HG03103 (cell line): Measurements from ENCODE around the gene MICU2.

ENCODE experiments used
- ATAC-seq: cut with Tn5 transposase; IDR thresholded peaks from one replicate; pipeline ENCODE4 v1.9.1; 2021; ENCODE audit warnings: low read depth; ENCODE audit not compliant: unreplicated experiment

MICU2 gene

GRCh38 chr13:21548577-21548976, 55.4 kb downstream of the MICU2 start:
- no peak for ATAC-seq

- no peak for ATAC-seq
Measured at GRCh38 chr13:21546372-21546771, 57.6 kb downstream of the MICU2 start.

DNA sequence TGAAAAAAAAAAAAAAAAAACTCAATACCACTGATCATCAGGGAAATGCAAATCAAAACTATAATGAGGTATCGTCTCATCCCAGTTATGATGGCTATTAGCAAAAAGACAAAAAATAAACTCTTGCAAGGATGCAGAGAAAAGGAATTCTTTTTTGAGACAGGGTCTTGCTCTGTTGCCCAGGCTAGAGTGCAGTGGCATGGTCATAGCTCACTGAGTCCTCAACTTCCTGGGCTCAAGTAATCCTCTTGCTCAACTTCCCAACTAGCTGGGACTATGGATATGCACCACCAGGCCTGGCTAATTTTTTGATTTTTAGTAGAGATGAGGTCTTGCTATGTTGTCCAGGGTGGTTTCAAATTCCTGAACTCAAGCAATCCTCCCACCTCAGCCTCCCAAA, 59.5 kb downstream of the MICU2 start:
- no peak for ATAC-seq

- ATAC-seq, result no peak
Measured at GRCh38 chr13:21542563-21542962, 61.4 kb downstream of the MICU2 start.

DNA sequence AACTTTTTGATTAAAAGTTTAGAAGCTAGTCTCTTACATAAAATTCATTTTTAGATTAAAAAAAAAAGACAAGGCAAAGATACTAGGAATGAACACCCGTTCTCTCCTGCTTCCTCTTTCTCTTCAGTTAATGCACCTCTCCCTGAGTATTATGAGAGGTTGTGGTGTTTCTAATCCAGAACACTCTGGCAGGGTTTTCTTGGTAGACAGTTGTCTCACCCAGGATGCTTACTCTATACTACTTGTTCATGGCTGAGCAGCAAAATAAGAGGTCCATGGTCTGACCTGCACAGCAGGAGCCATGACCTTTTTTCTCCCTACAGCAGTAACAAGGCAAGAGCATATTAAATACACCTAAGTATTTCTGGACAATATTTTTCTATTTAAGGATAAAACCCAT, 62.0 kb downstream of the MICU2 start:
- no peak for ATAC-seq

DNA sequence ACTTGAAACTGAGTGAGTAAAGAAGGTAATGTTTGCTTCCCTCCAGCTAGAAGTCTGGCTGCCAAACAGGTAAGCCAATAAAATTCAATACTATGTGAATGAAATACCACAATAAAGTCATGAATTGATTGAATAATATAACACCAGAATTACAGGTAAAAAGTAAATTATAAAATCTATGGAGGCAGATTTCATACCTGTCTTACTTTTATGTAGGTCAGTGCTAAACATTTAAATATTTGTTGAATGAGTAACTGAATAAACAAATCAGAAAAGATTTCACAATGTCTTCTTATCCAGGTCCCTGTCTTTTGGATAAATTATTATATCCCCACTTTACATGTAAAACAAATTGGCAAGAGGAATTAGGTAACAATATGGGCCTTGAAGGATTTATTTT, 62.7 kb downstream of the MICU2 start:
- no peak for ATAC-seq

GRCh38 chr13:21539687-21540086, 64.3 kb downstream of the MICU2 start:
- no peak for ATAC-seq

GRCh38 chr13:21538753-21539152, 65.2 kb downstream of the MICU2 start:
- no peak for ATAC-seq

DNA sequence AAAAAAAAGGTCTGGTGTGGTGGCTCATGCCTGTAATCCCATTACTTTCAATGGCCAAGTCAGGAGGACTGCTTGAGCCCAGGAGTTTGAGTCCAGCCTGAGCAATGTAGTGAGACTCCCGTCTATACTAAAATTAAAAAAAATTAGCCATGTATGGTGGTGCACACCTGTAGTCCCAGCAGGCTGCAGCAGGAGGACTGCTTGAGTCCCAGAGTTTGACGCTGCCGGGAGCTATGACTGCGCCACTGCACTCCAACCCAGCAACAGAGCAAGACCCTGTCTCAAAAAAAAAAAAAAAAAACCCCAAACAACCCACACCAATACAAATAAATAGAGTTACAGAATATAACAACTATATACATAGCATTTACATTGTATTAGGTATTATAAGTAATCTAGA, 65.7 kb downstream of the MICU2 start:
- ATAC-seq, result no peak

DNA sequence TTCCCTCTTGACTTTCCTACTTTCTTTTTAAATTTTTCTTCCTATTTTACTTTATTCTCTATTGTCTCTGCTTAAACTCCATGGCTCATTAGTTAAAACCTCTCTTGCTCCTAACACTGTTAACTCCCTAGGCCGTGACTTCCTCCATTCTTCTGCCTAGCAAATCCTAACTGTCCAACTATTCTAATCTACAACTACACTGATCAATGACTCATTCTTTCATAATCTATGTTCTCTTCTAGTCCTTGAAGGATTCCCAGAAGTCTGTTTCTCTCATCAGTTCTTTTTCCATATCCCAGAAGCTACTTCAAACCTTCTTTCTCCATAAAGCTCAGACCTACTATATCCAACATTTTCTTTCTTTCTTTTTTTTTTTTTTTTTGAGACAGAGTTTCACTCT, 66.9 kb downstream of the MICU2 start:
- ATAC-seq, result no peak

DNA sequence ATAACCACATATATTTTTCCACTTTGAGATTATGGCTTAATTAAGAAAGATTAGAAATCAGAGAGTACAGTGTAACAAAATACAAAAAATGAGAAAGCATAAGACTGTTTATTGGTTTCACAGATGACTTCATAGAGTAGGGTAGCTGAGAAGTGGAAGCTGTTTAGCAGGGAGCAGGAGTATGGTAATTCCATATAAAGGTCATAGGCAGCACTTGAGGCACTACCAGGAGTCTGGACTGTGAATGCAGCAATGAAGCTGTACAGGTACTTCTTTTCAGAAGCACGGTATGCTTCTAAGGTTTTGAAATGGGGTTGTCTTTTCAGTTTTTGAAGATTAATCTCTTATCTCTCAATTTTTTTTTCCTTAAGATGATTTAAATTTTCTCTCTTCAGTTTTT, 69.2 kb downstream of the MICU2 start:
- ATAC-seq, result no peak

DNA sequence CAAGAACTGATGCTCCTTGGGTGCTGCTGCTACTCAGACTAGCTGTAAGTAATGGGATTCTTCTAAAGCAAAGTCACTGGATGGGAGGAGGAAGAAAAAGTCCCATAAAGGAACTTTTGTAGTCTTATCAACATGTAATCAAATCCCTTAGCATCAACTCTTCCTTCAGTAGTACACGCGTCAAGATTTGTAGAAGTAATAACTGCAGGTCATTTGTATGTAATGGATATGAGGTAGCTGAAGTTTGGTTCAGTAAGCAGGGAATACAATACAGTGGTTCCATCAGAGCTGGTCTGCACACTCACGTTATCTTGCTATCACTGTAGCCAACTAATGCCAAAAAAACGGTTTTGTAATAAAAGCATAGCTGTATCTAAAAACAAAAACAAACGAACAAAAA, 72.5 kb downstream of the MICU2 start:
- no peak for ATAC-seq

- no peak for ATAC-seq
Measured at GRCh38 chr13:21530656-21531055, 73.3 kb downstream of the MICU2 start.

GRCh38 chr13:21529146-21529893, 74.7 kb downstream of the MICU2 start:
- ATAC-seq, result no peak

GRCh38 chr13:21528616-21529015, 75.4 kb downstream of the MICU2 start:
- no peak for ATAC-seq

DNA sequence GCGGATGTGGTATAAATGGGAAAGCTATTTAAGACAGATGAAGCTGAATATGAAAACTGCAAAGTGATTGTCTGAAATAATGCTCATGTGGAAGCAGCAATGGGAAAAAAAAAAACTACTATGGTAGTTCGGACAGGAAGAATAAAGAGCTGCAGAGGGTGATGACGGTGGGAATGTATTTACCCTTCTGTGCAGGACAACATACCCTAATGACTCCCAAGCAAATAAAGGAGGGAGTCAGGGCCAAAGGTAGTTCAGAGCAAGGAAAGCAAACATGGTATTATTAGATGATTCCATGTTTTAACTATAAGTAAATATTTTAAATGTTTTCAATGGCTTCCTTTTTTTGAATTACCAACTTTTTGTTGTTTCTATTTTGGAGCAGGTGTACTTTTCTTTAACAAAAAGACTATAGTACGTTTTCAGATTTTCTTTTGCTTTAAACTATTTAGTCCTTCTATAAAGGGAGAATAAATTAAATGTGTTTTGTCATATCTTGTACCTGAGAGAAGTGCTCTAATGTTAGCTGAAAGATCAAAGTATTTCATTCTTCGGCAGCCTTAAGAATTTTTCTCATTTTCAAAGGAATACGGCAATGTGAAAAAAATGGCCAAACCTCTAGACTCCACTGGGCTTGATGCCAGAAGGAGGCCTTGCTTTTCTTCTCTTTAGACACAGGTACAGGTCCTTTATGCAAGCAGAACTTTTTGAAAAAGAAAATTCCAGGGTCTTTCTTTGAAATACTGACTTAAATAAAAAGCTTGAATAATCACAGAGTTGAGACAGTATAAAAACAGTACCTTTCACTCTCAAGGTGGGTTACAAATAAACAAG, 77.0 kb downstream of the MICU2 start:
- ATAC-seq, result no peak

- ATAC-seq, result no peak
Measured at GRCh38 chr13:21522847-21523246, 81.1 kb downstream of the MICU2 start.

DNA sequence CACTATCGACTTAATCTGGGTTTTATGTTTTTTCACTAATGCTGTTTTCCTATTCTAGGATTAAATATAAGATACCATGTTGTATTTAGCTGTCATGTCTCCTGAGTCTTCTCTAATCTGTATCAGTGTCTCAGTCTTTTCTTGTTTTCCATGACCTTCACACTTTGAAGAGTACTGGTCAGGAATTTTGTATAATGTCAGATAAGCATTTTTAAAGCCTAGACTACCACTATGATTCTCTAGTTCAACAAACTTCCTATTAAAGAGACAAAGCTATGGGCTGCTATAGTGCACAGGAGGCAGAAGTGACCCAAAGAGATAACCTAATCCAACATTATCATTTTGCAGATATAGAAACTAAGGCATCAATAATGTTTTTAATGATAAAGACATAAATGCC, 81.8 kb downstream of the MICU2 start:
- ATAC-seq, result no peak

GRCh38 chr13:21518617-21519144, 85.3 kb downstream of the MICU2 start:
- no peak for ATAC-seq

GRCh38 chr13:21517576-21517975, 86.4 kb downstream of the MICU2 start:
- ATAC-seq, result no peak

- ATAC-seq, result no peak
Measured at GRCh38 chr13:21516805-21517204, 87.2 kb downstream of the MICU2 start.

GRCh38 chr13:21511849-21512248, 92.1 kb downstream of the MICU2 start:
- no peak for ATAC-seq
